Transverse colon (tissue), 4 donors: ENCODE data around the gene C11orf91. TPM values are rescaled to one million over a fixed set of nuclear protein-coding genes. Genes with fewer than 3 reads are reported as not detected.

Experiments
- DNase-seq: peaks from one replicate; pipeline ENCODE4 v3.0.0-alpha.2; 2019
- H3K27ac ChIP-seq, 4 donors: fragments of 200-600 bp; sonication (generic); 2 replicates each; pipeline ENCODE4 v1.5.1; 2016 to 2018; ENCODE audit warnings: inconsistent platforms in 4 of 4
- H3K27me3 ChIP-seq: fragments of 200-600 bp; sonication (generic); 2 replicates; pipeline ENCODE4 v1.5.1; 2017; ENCODE audit warnings: inconsistent platforms
- H3K36me3 ChIP-seq, 4 donors: fragments of 200-600 bp; sonication (generic); 2 replicates each; pipeline ENCODE4 v1.5.1; 2017 to 2019; ENCODE audit warnings: inconsistent platforms in 4 of 4
- H3K4me1 ChIP-seq, 4 donors: fragments of 200-600 bp; sonication (generic); 2 replicates each; pipeline ENCODE4 v1.5.1; 2017 to 2020; ENCODE audit warnings: inconsistent platforms in 4 of 4
- H3K4me3 ChIP-seq, 4 donors: fragments of 200-600 bp; sonication (generic); 1 replicate in 1 of 4; 2 replicates in 3 of 4; pipeline versions ENCODE4 v1.5.1 to v1.6.1; 2017 to 2019; ENCODE audit warnings: inconsistent platforms in 4 of 4
- H3K9me3 ChIP-seq, 2 donors: fragments of 200-600 bp; sonication (generic); 2 replicates each; pipeline ENCODE4 v1.5.1; 2017 to 2019; ENCODE audit warnings: inconsistent platforms in 2 of 2
- EP300 ChIP-seq: sonication (generic); formaldehyde crosslinking; IDR thresholded peaks from one replicate; pipeline ENCODE4 v1.6.1; 2017; ENCODE audit warnings: antibody characterized with exemption, low read depth
- POLR2A ChIP-seq: fragments of 450-650 bp; IDR thresholded peaks from one replicate; pipeline ENCODE4 v1.6.1; 2016; ENCODE audit warnings: antibody characterized with exemption, mild to moderate bottlenecking, moderate library complexity
- POLR2AphosphoS5 ChIP-seq, 3 donors: sonication (generic); formaldehyde crosslinking; IDR thresholded peaks; one replicate each; pipeline ENCODE4 v1.6.1; 2016; ENCODE audit warnings: antibody characterized with exemption in 3 of 3
- WGBS, 2 donors: methylation state at CpG; one replicate each; pipeline ENCODE4 v1.1.5; 2018; ENCODE audit warnings: low coverage in 1 of 2; 5-methylcytosine and 5-hydroxymethylcytosine counted together
- in situ Hi-C, 4 donors: fragments of 200-750 bp; cut with MboI; loops; one replicate each; pipeline versions ENCODE4 v1.15.0 to v1.15.1; 2017; ENCODE audit warnings: low sequenced_read_pairs in 3 of 4, low pct_ligation_motif_present in 1 of 4, low pct_unique_long_range_greater_than_20kb in 1 of 4
- intact Hi-C: fragments of 100-400 bp; cut with DNase I; formaldehyde crosslinking; loops from one replicate; pipeline ENCODE4 v1.15.1; 2023; ENCODE audit warnings: low total_unique reads
- total RNA-seq, 4 donors: library from RNA; depleted of rRNA; stranded (reverse); fragments of >200 nt; gene quantifications; one replicate each; pipeline ENCODE4 v1.1.0, GENCODE V29; 2016
- TF ChIP-seq, protein P1 (sequence below), 5 experiments: fragments of 200-600 bp in 3 of 5; fragments of 450-650 bp in 2 of 5; sonication (generic) in 3 of 5; IDR thresholded peaks; 1 replicate in 2 of 5; 2 replicates in 3 of 5; pipeline ENCODE4 v1.5.1; 2016 to 2017; ENCODE audit warnings: antibody characterized with exemption in 5 of 5, inconsistent platforms in 3 of 5, mild to moderate bottlenecking in 2 of 5, moderate library complexity in 1 of 5

The C11orf91 gene
- total RNA-seq, 4 donors from 2014 or later: not detected

DNA sequence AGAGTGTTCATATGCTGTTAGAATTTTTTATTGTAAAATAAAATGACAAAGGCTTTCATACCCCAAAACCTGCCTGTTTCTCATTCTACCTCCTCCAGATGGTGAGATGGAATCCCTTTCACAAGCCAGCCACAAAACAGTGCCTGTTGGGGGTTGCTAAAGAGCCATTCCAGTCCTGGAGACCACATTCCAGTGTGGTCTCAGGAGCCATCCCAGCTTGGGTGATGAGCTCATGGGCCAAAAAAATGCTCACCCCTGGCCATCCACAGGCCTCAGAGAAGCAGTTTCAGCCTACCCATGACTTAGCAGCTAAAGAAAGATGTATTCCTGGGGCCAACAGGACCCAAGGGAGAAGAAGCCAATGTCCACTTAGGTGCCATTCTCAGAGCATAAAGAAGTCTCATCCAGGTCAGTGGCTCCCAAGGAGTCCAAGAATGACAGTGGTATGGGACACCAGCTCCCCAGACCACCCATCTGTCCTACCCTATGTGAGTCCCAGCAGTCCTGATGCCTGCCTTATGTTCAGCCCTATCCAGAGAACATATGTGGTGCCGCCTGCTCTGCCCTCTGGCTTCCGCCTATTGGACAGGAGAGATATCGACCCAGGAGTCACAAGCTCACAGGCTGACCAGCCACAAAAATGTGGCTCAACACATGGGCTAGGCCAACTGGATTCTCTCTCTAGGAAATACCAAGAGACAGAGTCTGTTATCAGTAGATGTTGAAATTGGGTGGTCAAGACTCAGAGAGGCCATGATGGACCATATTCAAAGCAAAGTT, 26.4 kb downstream of the C11orf91 start:
- intact Hi-C loops: no loop called here

DNA sequence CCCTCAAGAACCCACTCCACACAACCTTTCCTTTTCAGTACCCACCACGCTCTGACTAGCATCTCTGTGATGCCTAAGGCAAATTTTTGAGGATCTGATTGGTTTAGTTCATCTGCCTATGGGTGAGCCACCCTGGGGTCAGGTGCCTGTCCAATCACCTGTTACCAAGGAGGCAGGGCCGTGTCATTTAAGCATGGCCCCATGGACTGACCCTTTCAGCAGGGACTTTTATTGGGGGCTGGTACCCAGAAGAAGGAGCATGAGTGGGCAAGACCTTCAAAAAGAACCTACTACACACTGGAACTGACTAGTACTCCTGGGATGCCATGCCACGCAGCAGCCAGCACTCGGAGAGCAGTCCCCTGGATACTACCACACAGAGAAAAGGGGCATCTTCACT, 28.4 kb downstream of the C11orf91 start:
- H3K36me3 ChIP-seq: no peaks in the 10 kb centered on the region
- in situ Hi-C loops: no loop called here
- H3K27ac ChIP-seq: no peak overlapping the region
- 70 to 84% methylated on average over 2 to 4 of the region's 4 CpGs for WGBS, 2 donors
- intact Hi-C loops: no loop called here
- H3K27me3 ChIP-seq: no peaks in the 10 kb centered on the region
- no peak for DNase-seq
- TF ChIP-seq POLR2AphosphoS5 (IDR thresholded peaks at IDR 0.05) (no peak), EP300 (no peak), POLR2A (no peak)
- TF ChIP-seq, protein P1, sequence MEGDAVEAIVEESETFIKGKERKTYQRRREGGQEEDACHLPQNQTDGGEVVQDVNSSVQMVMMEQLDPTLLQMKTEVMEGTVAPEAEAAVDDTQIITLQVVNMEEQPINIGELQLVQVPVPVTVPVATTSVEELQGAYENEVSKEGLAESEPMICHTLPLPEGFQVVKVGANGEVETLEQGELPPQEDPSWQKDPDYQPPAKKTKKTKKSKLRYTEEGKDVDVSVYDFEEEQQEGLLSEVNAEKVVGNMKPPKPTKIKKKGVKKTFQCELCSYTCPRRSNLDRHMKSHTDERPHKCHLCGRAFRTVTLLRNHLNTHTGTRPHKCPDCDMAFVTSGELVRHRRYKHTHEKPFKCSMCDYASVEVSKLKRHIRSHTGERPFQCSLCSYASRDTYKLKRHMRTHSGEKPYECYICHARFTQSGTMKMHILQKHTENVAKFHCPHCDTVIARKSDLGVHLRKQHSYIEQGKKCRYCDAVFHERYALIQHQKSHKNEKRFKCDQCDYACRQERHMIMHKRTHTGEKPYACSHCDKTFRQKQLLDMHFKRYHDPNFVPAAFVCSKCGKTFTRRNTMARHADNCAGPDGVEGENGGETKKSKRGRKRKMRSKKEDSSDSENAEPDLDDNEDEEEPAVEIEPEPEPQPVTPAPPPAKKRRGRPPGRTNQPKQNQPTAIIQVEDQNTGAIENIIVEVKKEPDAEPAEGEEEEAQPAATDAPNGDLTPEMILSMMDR (IDR thresholded peaks at IDR 0.05): no peak
- no peaks in the 10 kb centered on the region for H3K4me1 ChIP-seq
- H3K4me3 ChIP-seq: no peak overlapping the region
- H3K9me3 ChIP-seq: no peaks in the 10 kb centered on the region

More for the DNA sequence above, 26.4 kb downstream of the C11orf91 start:
- WGBS, 2 donors: 91% methylated on average over 3 of the region's 3 CpGs; no CpG with 5 or more reads in 1 of the 2 donors
- H3K36me3 ChIP-seq: no peaks in the 10 kb centered on the region
- in situ Hi-C loops: no loop called here
- no peaks in the 10 kb centered on the region for H3K27me3 ChIP-seq
- no peaks in the 10 kb centered on the region for H3K9me3 ChIP-seq
- H3K27ac ChIP-seq: no peak overlapping the region
- no peak for DNase-seq
- no peaks in the 10 kb centered on the region for H3K4me1 ChIP-seq
- H3K4me3 ChIP-seq: no peak overlapping the region
- no peak for TF ChIP-seq POLR2A
- TF ChIP-seq POLR2AphosphoS5 (IDR thresholded peaks at IDR 0.05): no peak
- TF ChIP-seq EP300: no peak
- TF ChIP-seq, protein P1 (IDR thresholded peaks at IDR 0.05): no peak

DNA sequence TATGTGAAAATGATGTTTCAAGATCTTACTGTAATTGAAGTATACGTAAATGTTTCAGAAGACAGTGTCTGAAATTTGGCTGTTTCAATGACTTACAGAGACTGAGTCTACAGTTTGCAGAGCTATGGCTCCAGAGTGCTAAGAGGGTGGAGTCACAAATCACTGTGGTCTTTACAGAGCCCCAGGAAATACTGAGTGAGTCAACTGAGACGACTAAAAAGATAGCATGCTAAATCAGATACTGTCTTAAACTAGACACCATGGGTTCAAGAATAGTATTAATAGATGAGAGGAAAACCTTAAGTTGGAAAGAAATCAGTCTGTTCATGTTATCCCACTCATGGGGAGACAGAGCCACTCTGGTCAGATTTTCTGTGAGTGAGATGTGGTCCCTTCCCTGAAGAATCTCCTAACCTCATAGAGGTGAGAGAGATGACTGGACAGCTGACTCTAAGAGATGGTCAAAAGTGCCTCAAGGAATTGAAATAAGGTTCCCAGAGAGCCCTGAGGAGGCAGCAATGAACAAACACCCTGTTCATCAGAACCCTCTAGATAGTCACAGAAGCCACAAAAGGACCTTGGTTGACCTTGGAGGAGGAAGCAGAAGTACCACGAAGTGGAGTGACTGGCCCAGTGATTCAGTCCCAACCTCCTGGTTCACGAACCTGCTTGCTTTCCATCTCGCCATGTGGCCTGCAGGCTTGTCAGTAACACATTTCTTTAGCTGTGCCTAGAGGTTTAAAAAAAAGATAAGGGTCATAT, 30.2 kb downstream of the C11orf91 start:
- Histone ChIP-seq H3K9me3 (no peaks in the 10 kb centered on the region), H3K4me3 (no peak overlapping the region), H3K27me3 (no peaks in the 10 kb centered on the region), H3K27ac (no peak overlapping the region), H3K4me1 (no peaks in the 10 kb centered on the region), H3K36me3 (no peaks in the 10 kb centered on the region)
- in situ Hi-C loops: no loop called here
- intact Hi-C loops: no loop called here
- 69 to 85% methylated on average over 2 to 5 of the region's 5 CpGs for WGBS, 2 donors
- TF ChIP-seq, protein P1 (IDR thresholded peaks at IDR 0.05): no peak
- TF ChIP-seq POLR2A (no peak), EP300 (no peak), POLR2AphosphoS5 (IDR thresholded peaks at IDR 0.05) (no peak)
- DNase-seq: no peak

DNA sequence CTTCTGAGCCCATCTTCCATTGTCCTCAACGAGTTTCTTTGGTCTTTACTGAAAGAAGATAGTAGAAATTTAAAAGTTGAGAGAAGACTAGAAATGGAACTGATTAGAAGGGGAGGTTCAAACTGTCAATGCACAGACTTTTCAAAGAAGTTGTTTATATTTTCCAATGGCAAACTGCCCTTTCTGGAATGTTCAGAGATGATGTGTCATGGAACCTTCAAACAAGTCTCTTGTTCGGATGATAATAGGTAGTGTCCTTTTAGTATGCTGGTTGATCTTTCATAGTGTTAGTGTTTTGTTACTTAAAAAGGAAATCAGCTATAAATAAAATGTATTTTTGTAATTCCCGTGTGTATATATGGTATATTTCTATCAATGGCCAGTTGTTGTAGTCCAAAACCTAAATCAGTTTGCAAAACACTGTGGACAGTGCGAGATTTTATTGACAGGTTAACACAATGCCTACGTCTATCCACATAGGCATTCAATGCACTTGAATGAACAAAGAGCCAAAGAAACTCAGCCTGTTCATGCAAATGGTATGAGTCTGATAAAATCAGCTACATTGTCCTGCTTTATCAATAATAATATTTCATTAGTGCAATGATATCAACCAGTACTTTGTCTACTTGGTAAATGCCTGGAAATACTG, 30.9 kb downstream of the C11orf91 start:
- TF ChIP-seq, protein P1 (IDR thresholded peaks at IDR 0.05): no peak
- TF ChIP-seq EP300 (no peak), POLR2AphosphoS5 (IDR thresholded peaks at IDR 0.05) (no peak), POLR2A (no peak)
- Histone ChIP-seq H3K9me3 (no peaks in the 10 kb centered on the region), H3K27ac (no peak overlapping the region), H3K4me1 (no peaks in the 10 kb centered on the region), H3K36me3 (no peaks in the 10 kb centered on the region), H3K27me3 (no peaks in the 10 kb centered on the region), H3K4me3 (no peak overlapping the region)
- in situ Hi-C loops (no loop called here), intact Hi-C loops (no loop called here)
- DNase-seq: no peak
- 80 to 84% methylated on average over 5 of the region's 5 CpGs for WGBS, 2 donors
